HCT116 (cell line): Measurements from ENCODE around the gene FRAS1. TPM values are rescaled to one million over a fixed set of nuclear protein-coding genes. Genes with fewer than 3 reads are reported as not detected.

Experiments
- ATAC-seq: fragments of 200-7000 bp; cut with Tn5 transposase; 2 replicates; pipeline ENCODE4 v1.9.1; 2020; ENCODE audit warnings: mild to moderate bottlenecking, moderate library complexity
- BruUV-seq: library from RNA; stranded (reverse); fragments of 400-500 nt; replicated peaks from 2 replicates; lab custom pipeline; 2021; lab: Mats Ljungman, UMichigan
- CTCF ChIA-PET: fragments of 300-600 bp; sonication (Branson Sonifier 250); formaldehyde crosslinking; loops from one replicate; lab custom pipeline; 2021; ENCODE audit warnings: antibody characterized with exemption; lab: Charles Lee
- POLR2A ChIA-PET: fragments of 300-600, 350-600 bp; sonication (Branson Sonifier 250); formaldehyde crosslinking; loops from one replicate; lab custom pipeline; 2021; ENCODE audit warnings: antibody characterized with exemption; lab: Charles Lee
- RAD21 ChIA-PET, 2 experiments: fragments of 300-600 bp; sonication (Branson Sonifier 250); formaldehyde crosslinking; loops; one replicate each; lab custom pipeline; 2023; ENCODE audit warnings: low total read pairs in 2 of 2; ENCODE audit not compliant: uncharacterized antibody in 2 of 2, unreplicated experiment in 2 of 2, low non-redundant PET in 1 of 2; lab: Charles Lee
- DNase-seq: peaks from one replicate; pipeline ENCODE4 v3.0.0-alpha.2; 2010; ENCODE audit warnings: low read depth, low spot score
- H2AFZ ChIP-seq: fragments of 200-600 bp; shearing (Covaris generic), sonication (generic); 2 replicates; pipeline ENCODE4 v1.6.1; 2017; ENCODE audit warnings: low read depth, mixed run types, mixed read lengths, antibody characterized with exemption, low read length; ENCODE audit not compliant: poor library complexity, severe bottlenecking
- H3K27ac ChIP-seq: 2 replicates; pipeline ENCODE4 v1.5.1; 2012; ENCODE audit warnings: low read depth, low read length
- H3K27me3 ChIP-seq: fragments of 200-600 bp; sonication (generic); 2 replicates; pipeline ENCODE4 v1.6.1; 2016; ENCODE audit warnings: mixed run types, low read length, mixed read lengths; ENCODE audit not compliant: insufficient read depth
- H3K36me3 ChIP-seq, 2 experiments: fragments of 200-500 bp in 1 of 2; fragments of 200-600 bp in 1 of 2; sonication (Bioruptor generic) in 1 of 2; sonication (generic) in 1 of 2; 2 replicates each; pipeline versions ENCODE4 v1.5.1 to v1.6.1; 2014 to 2016; ENCODE audit warnings: low read length in 2 of 2, inconsistent platforms in 1 of 2, mixed read lengths in 1 of 2, mixed run types in 1 of 2; ENCODE audit not compliant: insufficient read depth in 2 of 2, control insufficient read depth in 1 of 2
- H3K4me1 ChIP-seq, 2 experiments: fragments of 200-600 bp in 1 of 2; sonication (generic) in 1 of 2; 2 replicates each; pipeline versions ENCODE4 v1.5.1 to v1.6.1; 2012 to 2017; ENCODE audit warnings: low read length in 2 of 2, inconsistent platforms in 1 of 2, mild to moderate bottlenecking in 1 of 2, mixed read lengths in 1 of 2, mixed run types in 1 of 2, moderate library complexity in 1 of 2; ENCODE audit not compliant: insufficient read depth in 2 of 2, control insufficient read depth in 1 of 2
- H3K4me2 ChIP-seq: fragments of 200-600 bp; sonication (generic); 2 replicates; pipeline ENCODE4 v1.6.1; 2017; ENCODE audit warnings: mixed run types, low read length, mixed read lengths
- H3K4me3 ChIP-seq, 2 experiments: fragments of 200-600 bp in 1 of 2; sonication (generic) in 1 of 2; replicated peaks in 1 of 2; 2 replicates each; pipeline ENCODE4 v1.5.1; 2011 to 2016; ENCODE audit warnings: low read length in 2 of 2, control low read depth in 1 of 2, low read depth in 1 of 2, mild to moderate bottlenecking in 1 of 2, mixed read lengths in 1 of 2, mixed run types in 1 of 2
- H3K79me2 ChIP-seq: fragments of 200-600 bp; sonication (generic); 2 replicates; pipeline ENCODE4 v1.6.1; 2017; ENCODE audit warnings: mild to moderate bottlenecking, mixed run types, low read length, moderate library complexity, mixed read lengths; ENCODE audit not compliant: insufficient read depth
- H3K9ac ChIP-seq: fragments of 200-600 bp; sonication (generic); 2 replicates; pipeline ENCODE4 v1.6.1; 2016; ENCODE audit warnings: low read length, mixed read lengths
- H3K9me2 ChIP-seq: fragments of 200-600 bp; sonication (generic), shearing (Covaris generic); 2 replicates; pipeline ENCODE4 v1.6.1; 2017; ENCODE audit warnings: mixed run types, mild to moderate bottlenecking, moderate library complexity; ENCODE audit not compliant: insufficient read depth
- H3K9me3 ChIP-seq, 2 experiments: fragments of 200-500 bp in 1 of 2; fragments of 200-600 bp in 1 of 2; sonication (Bioruptor generic) in 1 of 2; sonication (generic) in 1 of 2; 2 replicates each; pipeline ENCODE4 v1.6.1; 2014 to 2017; ENCODE audit warnings: low read length in 2 of 2, mixed read lengths in 2 of 2, inconsistent platforms in 1 of 2, low read depth in 1 of 2, mild to moderate bottlenecking in 1 of 2, mixed run types in 1 of 2, moderate library complexity in 1 of 2; ENCODE audit not compliant: control insufficient read depth in 1 of 2, insufficient read depth in 1 of 2
- H4K20me1 ChIP-seq: fragments of 200-600 bp; sonication (generic), shearing (Covaris generic); 2 replicates; pipeline ENCODE4 v1.6.1; 2017; ENCODE audit warnings: mixed run types, mild to moderate bottlenecking, moderate library complexity; ENCODE audit not compliant: insufficient read depth
- CBX3 ChIP-seq: IDR thresholded peaks from 2 replicates; pipeline ENCODE4 v1.6.1; 2012; ENCODE audit warnings: low read depth
- CTCF ChIP-seq, 3 experiments: fragments of 200-600 bp in 1 of 3; sonication (generic) in 1 of 3; IDR thresholded peaks in 2 of 3; conservative IDR thresholded peaks in 1 of 3; 2 replicates each; pipeline ENCODE4 v1.5.1; 2012 to 2017; ENCODE audit warnings: low read depth in 2 of 3, low read length in 2 of 3, antibody characterized with exemption in 1 of 3, borderline replicate concordance in 1 of 3, control low read depth in 1 of 3, mild to moderate bottlenecking in 1 of 3, mixed read lengths in 1 of 3, mixed run types in 1 of 3, moderate library complexity in 1 of 3; ENCODE audit not compliant: insufficient read depth in 1 of 3
- EZH2 ChIP-seq: fragments of 200-600 bp; sonication (generic); IDR thresholded peaks from 2 replicates; pipeline ENCODE4 v1.6.1; 2017; ENCODE audit warnings: antibody characterized with exemption, mixed run types
- EZH2phosphoT487 ChIP-seq: fragments of 200-600 bp; IDR thresholded peaks from 2 replicates; pipeline ENCODE4 v1.6.1; 2018; ENCODE audit warnings: antibody characterized with exemption, borderline replicate concordance
- FOSL1 ChIP-seq: IDR thresholded peaks from 2 replicates; pipeline ENCODE4 v1.6.1; 2012; ENCODE audit warnings: low read depth
- JUND ChIP-seq: IDR thresholded peaks from 2 replicates; pipeline ENCODE4 v1.6.1; 2012
- MAX ChIP-seq: IDR thresholded peaks from 2 replicates; pipeline ENCODE4 v1.6.1; 2012
- POLR2AphosphoS5 ChIP-seq: IDR thresholded peaks from 2 replicates; pipeline ENCODE4 v1.6.1; 2011; ENCODE audit warnings: mild to moderate bottlenecking, low read depth, low read length, moderate library complexity
- SP1 ChIP-seq: IDR thresholded peaks from 2 replicates; pipeline ENCODE4 v1.6.1; 2012; ENCODE audit warnings: low read depth
- SRF ChIP-seq: IDR thresholded peaks from 2 replicates; pipeline ENCODE4 v1.6.1; 2012; ENCODE audit warnings: low read depth
- TCF7L2 ChIP-seq: IDR thresholded peaks from 2 replicates; pipeline ENCODE4 v1.7.0; 2011; ENCODE audit warnings: borderline replicate concordance, inconsistent platforms; ENCODE audit not compliant: insufficient read depth, insufficient read length; ENCODE audit errors: extremely low read depth
- YY1 ChIP-seq: IDR thresholded peaks from 2 replicates; pipeline ENCODE4 v1.6.1; 2011; ENCODE audit warnings: low read length, low read depth, moderate library complexity, mild to moderate bottlenecking; ENCODE audit not compliant: insufficient replicate concordance; ENCODE audit errors: extremely low read depth
- ZFX ChIP-seq: fragments of 450-650 bp; IDR thresholded peaks from 2 replicates; pipeline ENCODE4 v1.6.1; 2017
- intact Hi-C: fragments of 100-400 bp; cut with micrococcal nuclease; formaldehyde crosslinking; loops from 2 replicates; pipeline ENCODE4 v1.10.0; 2022
- total RNA-seq: library from RNA; stranded (reverse); gene quantifications from one replicate; pipeline ENCODE4 v1.2.1, GENCODE V29; 2021; ENCODE audit not compliant: unreplicated experiment

The FRAS1 gene
- total RNA-seq, 1 experiment from 2014 or later, result 33.5 TPM

- BruUV-seq, result no TSS peak
- no peak for ATAC-seq
- intact Hi-C loops, result no loop called here
Observed at GRCh38 chr4:78460368-78460767, 403.2 kb downstream of the FRAS1 start.

GRCh38 chr4:78464265-78464664, 407.1 kb downstream of the FRAS1 start:
- DNase-seq, result peak; percentile 35

More at GRCh38 chr4:78460368-78460767, 403.2 kb downstream of the FRAS1 start:
- Histone ChIP-seq H3K36me3 (no peaks in the 10 kb centered on the region), H3K9me3 (no peaks in the 10 kb centered on the region), H3K27ac (no peak overlapping the region), H3K27me3 (no peaks in the 10 kb centered on the region), H4K20me1 (no peaks in the 10 kb centered on the region), H2AFZ (no peak overlapping the region), H3K4me2 (no peak overlapping the region), H3K9me2 (no peaks in the 10 kb centered on the region), H3K79me2 (no peaks in the 10 kb centered on the region), H3K4me3 (no peak overlapping the region), H3K9ac (no peak overlapping the region), H3K4me1 (peaks cover 2 to 12% of the 10 kb centered on the region in 2 experiments; a peak in 2 of 4 replicates)
- POLR2A ChIA-PET, result no interaction called here
- DNase-seq, result no peak
- RAD21 ChIA-PET, result no interaction called here
- CTCF ChIA-PET, result no interaction called here
- TF ChIP-seq TCF7L2, result no peak
- no peak for TF ChIP-seq EZH2
- TF ChIP-seq SRF, result no peak
- TF ChIP-seq JUND, result no peak

More at GRCh38 chr4:78464265-78464664, 407.1 kb downstream of the FRAS1 start:
- ChIA-PET CTCF (no interaction called here), RAD21 (no interaction called here), POLR2A (no interaction called here)
- Histone ChIP-seq H3K9me3 (no peaks in the 10 kb centered on the region), H3K4me2 (peak overlapping the region; percentile 22), H3K9me2 (no peaks in the 10 kb centered on the region), H3K79me2 (no peaks in the 10 kb centered on the region), H3K4me3 (no peak overlapping the region), H3K9ac (no peak overlapping the region), H4K20me1 (no peaks in the 10 kb centered on the region), H3K4me1 (peaks cover 2 to 12% of the 10 kb centered on the region in 2 experiments; a peak in 2 of 4 replicates), H3K27ac (no peak overlapping the region), H2AFZ (no peak overlapping the region), H3K36me3 (peaks cover 0 to 4% of the 10 kb centered on the region in 2 experiments; a peak in 1 of 4 replicates), H3K27me3 (no peaks in the 10 kb centered on the region)
- intact Hi-C loops, result no loop called here
- no TSS peak for BruUV-seq
- TF ChIP-seq ZFX (no peak), FOSL1 (peak; percentile 69), EZH2 (no peak), YY1 (no peak), MAX (no peak), JUND (peak; percentile 79), CBX3 (peak; percentile 45; the same call in 1 of the 2 replicates), POLR2AphosphoS5 (no peak), CTCF (IDR thresholded peaks at IDR 0.05 in 2 of 3, conservative IDR thresholded peaks at IDR 0.05 in 1 of 3; ENCODE audit: borderline replicate concordance in 1 of 3, insufficient read depth in 1 of 3, low read depth in 2 of 3, low read length in 2 of 3) (no peak), EZH2phosphoT487 (no peak), TCF7L2 (no peak), SP1 (peak; percentile 40; the same call in 1 of the 2 replicates)
- ATAC-seq, result peak; percentile 71
